Stimulated activated CD8-positive, alpha-beta memory T cell treated with anti-CD3 and anti-CD28 coated beads, Interleukin-2, amount 100 ng/mL, for 1 hour (primary cell): Measurements from ENCODE around the gene GPRIN3.
A peak's percentile ranks its signal among the peaks of the same experiment; 100 is the strongest.

ENCODE experiments used
- DNase-seq, 2 donors: peaks; one replicate each; pipeline ENCODE4 v3.0.0-alpha.2; 2020; ENCODE audit warnings: low read depth in 2 of 2

GPRIN3 gene

GRCh38 chr4:89307446-89308160 is at the start of gene GPRIN3:
Gene GPRIN3 (minus strand): TSS chr4:89307800. CDS start chr4:89250110, 57,690 bp downstream.
- peak in 1 of 2 donors; percentile 29 for DNase-seq

GRCh38 chr4:89357340-89357739 is 49.7 kb upstream of the GPRIN3 start:
- no peak for DNase-seq

- DNase-seq: no peak
These were observed 48.5 kb upstream of the GPRIN3 start for GRCh38 chr4:89356086-89356485.

- no peak for DNase-seq
These were observed 45.9 kb upstream of the GPRIN3 start for GRCh38 chr4:89353514-89353913.

- DNase-seq: no peak
These were observed 44.9 kb upstream of the GPRIN3 start for GRCh38 chr4:89352541-89352940.

GRCh38 chr4:89351201-89351600 is 43.6 kb upstream of the GPRIN3 start:
- no peak for DNase-seq

- DNase-seq: no peak
These were observed 39.9 kb upstream of the GPRIN3 start for GRCh38 chr4:89347363-89348025.

GRCh38 chr4:89344571-89344970 is 37.0 kb upstream of the GPRIN3 start:
- no peak for DNase-seq

- no peak for DNase-seq
These were observed 30.6 kb upstream of the GPRIN3 start for GRCh38 chr4:89338206-89338605.

- no peak for DNase-seq
These were observed 30.1 kb upstream of the GPRIN3 start for GRCh38 chr4:89337681-89338080.

GRCh38 chr4:89336818-89337420 is 29.3 kb upstream of the GPRIN3 start:
- DNase-seq: no peak

- no peak for DNase-seq
These were observed 27.2 kb upstream of the GPRIN3 start for GRCh38 chr4:89334830-89335229.

- DNase-seq: no peak
These were observed 26.7 kb upstream of the GPRIN3 start for GRCh38 chr4:89334311-89334710.

GRCh38 chr4:89331686-89332544 is 24.3 kb upstream of the GPRIN3 start:
- DNase-seq: no peak

GRCh38 chr4:89331197-89331596 is 23.6 kb upstream of the GPRIN3 start:
- DNase-seq: no peak

GRCh38 chr4:89329280-89329679 is 21.7 kb upstream of the GPRIN3 start:
- no peak for DNase-seq

GRCh38 chr4:89324671-89325070 is 17.1 kb upstream of the GPRIN3 start:
- no peak for DNase-seq

GRCh38 chr4:89322671-89323070 is 15.1 kb upstream of the GPRIN3 start:
- no peak for DNase-seq

GRCh38 chr4:89319756-89320155 is 12.2 kb upstream of the GPRIN3 start:
- no peak for DNase-seq

- DNase-seq: no peak
These were observed 9.3 kb upstream of the GPRIN3 start for GRCh38 chr4:89316931-89317366.

- DNase-seq: no peak
These were observed 8.6 kb upstream of the GPRIN3 start for GRCh38 chr4:89316211-89316610.

- no peak for DNase-seq
These were observed 6.7 kb upstream of the GPRIN3 start for GRCh38 chr4:89314291-89314690.
